Colonic mucosa (tissue), 4 donors: ENCODE measurements around the gene PTPRE. TPM values are rescaled to one million over a fixed set of nuclear protein-coding genes. Genes with fewer than 3 reads are reported as not detected.

ENCODE experiments used
- DNase-seq: peaks from one replicate; pipeline ENCODE4 v3.0.0-alpha.2; 2020
- H3K27ac ChIP-seq: fragments of 200-600 bp; one replicate; pipeline ENCODE4 v1.8.0; 2021
- H3K27me3 ChIP-seq: fragments of 200-600 bp; one replicate; pipeline ENCODE4 v1.8.0; 2021
- H3K36me3 ChIP-seq: fragments of 200-600 bp; one replicate; pipeline ENCODE4 v1.8.0; 2021
- H3K4me1 ChIP-seq: fragments of 200-600 bp; one replicate; pipeline ENCODE4 v1.8.0; 2021; ENCODE audit warnings: mild to moderate bottlenecking
- H3K4me3 ChIP-seq: fragments of 200-600 bp; one replicate; pipeline ENCODE4 v1.8.0; 2021
- H3K9ac ChIP-seq, 2 donors: one replicate each; pipeline ENCODE4 v1.7.0; 2013; ENCODE audit warnings: control low read depth in 2 of 2, low read depth in 2 of 2, low read length in 2 of 2
- H3K9me3 ChIP-seq: fragments of 200-600 bp; one replicate; pipeline ENCODE4 v1.8.0; 2021
- intact Hi-C: fragments of 100-400 bp; cut with DNase I; formaldehyde crosslinking; loops from one replicate; pipeline ENCODE4 v1.14.1; 2022
- total RNA-seq, 2 donors: library from RNA; stranded (reverse); fragmentation: NEBNext Ultra II Directional in 1 of 2; extraction: Animal tissue kit (Norgen Biotek cat#: 25700) in 1 of 2; gene quantifications; one replicate each; pipeline ENCODE4 v1.2.1, GENCODE V29; 2021
- TF ChIP-seq, protein P1 (sequence below): fragments of 200-600 bp; IDR thresholded peaks from one replicate; pipeline ENCODE4 v1.8.0; 2022; ENCODE audit warnings: antibody characterized with exemption, mild to moderate bottlenecking
- donor health status: healthy.
- donor health status: DM: no; HTN: no; CAD: no.
- donor health status: DM: no; HTN: no; CAD: no.

Gene PTPRE
- total RNA-seq, 2 donors from 2014 or later, result 15.9 to 18.8 TPM

DNA sequence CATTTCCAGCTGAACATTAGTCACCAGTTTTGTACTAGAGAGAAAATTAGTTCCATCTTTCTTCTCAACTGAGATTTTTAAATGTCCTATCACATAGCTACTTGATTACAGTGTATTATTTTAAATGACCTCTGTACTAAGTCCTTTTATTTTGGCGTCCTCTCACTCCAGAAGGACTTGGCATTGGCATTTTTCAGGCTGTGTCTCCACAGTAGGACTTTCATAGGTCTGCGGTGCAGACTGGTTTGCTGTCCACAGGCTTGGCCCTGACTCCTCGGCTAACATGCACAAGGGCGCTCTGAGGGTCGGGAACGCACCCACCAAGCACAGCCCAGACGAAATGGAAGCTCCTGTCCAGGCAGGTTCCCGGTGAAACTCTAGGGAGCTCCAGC, 6.5 kb downstream of the PTPRE start:
- H3K27ac ChIP-seq, result no peak overlapping the region

DNA sequence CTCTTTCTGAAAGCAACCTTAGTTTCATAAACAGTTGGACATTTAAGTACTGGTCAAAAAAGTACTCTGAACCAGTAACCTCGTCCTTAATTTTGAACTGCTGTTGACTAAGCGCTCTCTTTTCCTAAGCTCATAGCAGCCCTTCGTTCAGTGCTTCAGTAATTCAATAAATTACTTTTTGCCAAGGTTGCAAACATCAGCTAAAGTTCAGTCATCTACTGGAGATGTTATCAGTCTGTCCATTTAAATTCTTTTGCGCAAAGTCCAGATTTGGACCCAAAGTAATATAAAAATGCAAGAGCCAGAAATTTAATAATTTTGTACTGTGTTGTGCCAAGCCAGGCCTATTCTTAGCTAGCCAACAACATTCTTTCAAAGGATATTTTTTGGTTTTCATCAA, 8.4 kb downstream of the PTPRE start:
- Histone ChIP-seq H3K27me3 (no peaks in the 10 kb centered on the region), H3K4me3 (no peak overlapping the region), H3K4me1 (no peaks in the 10 kb centered on the region), H3K36me3 (no peaks in the 10 kb centered on the region), H3K9ac (no peak overlapping the region), H3K9me3 (no peaks in the 10 kb centered on the region), H3K27ac (no peak overlapping the region)
- intact Hi-C loops, result no loop called here
- TF ChIP-seq, protein P1, sequence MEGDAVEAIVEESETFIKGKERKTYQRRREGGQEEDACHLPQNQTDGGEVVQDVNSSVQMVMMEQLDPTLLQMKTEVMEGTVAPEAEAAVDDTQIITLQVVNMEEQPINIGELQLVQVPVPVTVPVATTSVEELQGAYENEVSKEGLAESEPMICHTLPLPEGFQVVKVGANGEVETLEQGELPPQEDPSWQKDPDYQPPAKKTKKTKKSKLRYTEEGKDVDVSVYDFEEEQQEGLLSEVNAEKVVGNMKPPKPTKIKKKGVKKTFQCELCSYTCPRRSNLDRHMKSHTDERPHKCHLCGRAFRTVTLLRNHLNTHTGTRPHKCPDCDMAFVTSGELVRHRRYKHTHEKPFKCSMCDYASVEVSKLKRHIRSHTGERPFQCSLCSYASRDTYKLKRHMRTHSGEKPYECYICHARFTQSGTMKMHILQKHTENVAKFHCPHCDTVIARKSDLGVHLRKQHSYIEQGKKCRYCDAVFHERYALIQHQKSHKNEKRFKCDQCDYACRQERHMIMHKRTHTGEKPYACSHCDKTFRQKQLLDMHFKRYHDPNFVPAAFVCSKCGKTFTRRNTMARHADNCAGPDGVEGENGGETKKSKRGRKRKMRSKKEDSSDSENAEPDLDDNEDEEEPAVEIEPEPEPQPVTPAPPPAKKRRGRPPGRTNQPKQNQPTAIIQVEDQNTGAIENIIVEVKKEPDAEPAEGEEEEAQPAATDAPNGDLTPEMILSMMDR, result no peak
- DNase-seq, result no peak

More for the DNA sequence above, 6.5 kb downstream of the PTPRE start:
- H3K36me3 ChIP-seq, result no peaks in the 10 kb centered on the region
- H3K9me3 ChIP-seq, result no peaks in the 10 kb centered on the region
- no peak overlapping the region for H3K4me3 ChIP-seq
- TF ChIP-seq, protein P1, result no peak
- no peak for DNase-seq
- H3K27me3 ChIP-seq, result no peaks in the 10 kb centered on the region
- H3K9ac ChIP-seq, result no peak overlapping the region
- intact Hi-C loops, result no loop called here
- H3K4me1 ChIP-seq, result no peaks in the 10 kb centered on the region

DNA sequence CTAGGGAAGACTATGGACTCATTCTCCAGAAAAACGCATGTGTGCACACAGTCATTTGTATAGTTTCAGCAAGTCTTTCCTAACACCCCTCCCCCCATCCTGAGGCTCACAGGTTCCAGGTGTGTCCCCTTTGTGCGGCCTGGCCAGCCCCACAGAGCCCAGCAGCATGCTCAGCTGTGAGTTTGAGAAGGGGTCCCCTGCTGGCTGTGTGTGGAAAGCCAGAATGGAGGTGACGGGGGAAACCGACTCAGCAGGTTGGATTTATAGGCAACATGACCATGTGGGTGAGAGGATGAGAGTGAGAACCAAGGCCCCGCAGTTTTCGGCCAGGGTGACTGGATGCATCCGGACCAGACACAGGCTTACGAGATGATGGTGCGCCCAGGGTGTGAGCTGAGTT, 9.9 kb downstream of the PTPRE start:
- no peaks in the 10 kb centered on the region for H3K9me3 ChIP-seq
- intact Hi-C loops, result no loop called here
- no peak overlapping the region for H3K27ac ChIP-seq
- H3K27me3 ChIP-seq, result no peaks in the 10 kb centered on the region
- no peak overlapping the region for H3K9ac ChIP-seq
- TF ChIP-seq, protein P1, result no peak
- H3K4me3 ChIP-seq, result no peak overlapping the region
- H3K36me3 ChIP-seq, result no peaks in the 10 kb centered on the region
- no peaks in the 10 kb centered on the region for H3K4me1 ChIP-seq
- DNase-seq, result no peak

DNA sequence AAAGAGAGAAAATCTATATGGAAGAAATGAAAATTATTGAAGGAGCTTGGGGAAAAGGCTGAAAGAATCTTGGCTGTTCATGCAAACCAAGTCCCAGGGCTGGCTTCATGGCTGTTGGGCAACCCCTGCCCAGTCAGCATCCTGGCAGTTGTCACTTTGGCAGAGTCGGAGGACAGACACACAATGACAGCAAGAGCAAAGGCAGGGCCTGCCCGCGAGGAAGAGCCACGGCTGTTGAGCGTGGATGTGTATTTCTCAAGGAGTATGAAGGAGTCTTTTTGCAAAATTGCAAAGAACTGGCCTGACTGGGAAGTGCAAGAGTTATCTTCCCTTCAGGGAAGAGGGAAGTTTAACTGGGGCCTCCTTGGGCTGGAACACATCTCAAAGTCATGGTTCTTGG, 11.7 kb downstream of the PTPRE start:
- H3K4me1 ChIP-seq, result peaks cover 3% of the 10 kb centered on the region
- H3K9ac ChIP-seq, result no peak overlapping the region
- no peaks in the 10 kb centered on the region for H3K9me3 ChIP-seq
- TF ChIP-seq, protein P1, result no peak
- H3K4me3 ChIP-seq, result no peak overlapping the region
- intact Hi-C loops, result no loop called here
- DNase-seq, result no peak
- H3K27me3 ChIP-seq, result no peaks in the 10 kb centered on the region
- H3K27ac ChIP-seq, result no peak overlapping the region
- no peaks in the 10 kb centered on the region for H3K36me3 ChIP-seq

DNA sequence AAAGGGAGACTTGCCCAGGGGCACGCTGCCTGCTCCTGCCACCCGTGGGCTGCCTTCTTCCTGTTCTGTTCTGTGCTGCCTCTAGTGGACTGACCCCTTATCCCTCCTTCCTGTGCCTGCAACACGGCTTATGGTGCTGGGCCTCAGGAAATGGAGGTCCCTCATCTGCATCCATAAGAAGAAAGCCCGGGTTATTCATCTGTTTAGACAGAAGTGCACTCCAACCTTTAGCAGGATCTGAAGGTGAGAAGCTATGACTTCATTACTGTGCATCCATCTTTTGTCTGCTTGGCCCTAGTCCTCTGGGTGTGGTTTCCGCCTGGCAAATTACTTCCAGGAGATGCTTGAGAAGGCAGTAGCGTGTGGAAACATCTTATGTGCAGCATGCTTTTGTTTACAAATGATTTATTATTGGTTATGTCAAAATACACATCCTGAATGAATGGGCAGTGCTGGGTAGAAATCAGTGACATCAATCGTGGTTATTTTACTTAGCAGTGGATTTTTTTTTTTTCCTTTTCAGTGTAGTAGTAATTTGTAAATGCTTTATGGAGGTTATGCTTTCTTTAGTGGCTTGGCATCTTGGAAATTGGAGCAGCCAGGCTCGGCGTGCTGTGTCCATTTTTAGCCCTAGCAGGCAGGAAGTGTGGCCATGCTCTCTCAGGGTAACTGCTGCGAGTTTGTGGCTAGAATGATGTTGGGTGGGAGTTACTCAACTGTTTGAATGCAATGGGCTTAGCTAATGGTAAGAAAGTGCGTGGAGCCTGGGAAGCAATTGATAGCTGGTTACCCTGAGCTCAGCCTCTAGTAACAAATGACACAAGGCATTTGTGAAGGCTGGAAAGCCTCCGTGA, 12.7 kb downstream of the PTPRE start:
- Histone ChIP-seq H3K4me3 (no peak overlapping the region), H3K36me3 (no peaks in the 10 kb centered on the region), H3K4me1 (peaks cover 3% of the 10 kb centered on the region), H3K27ac (peak overlapping the region; percentile 2), H3K9ac (peak overlapping the region in 1 of 2 donors; percentile 4), H3K27me3 (no peaks in the 10 kb centered on the region), H3K9me3 (no peaks in the 10 kb centered on the region)
- intact Hi-C loops, result no loop called here
- DNase-seq, result no peak
- TF ChIP-seq, protein P1, result no peak
